Measurements from ENCODE around the gene AP5M1. TPM values are rescaled to one million over a fixed set of nuclear protein-coding genes. Genes with fewer than 3 reads are reported as not detected.

AP5M1 gene
- total RNA-seq, 4 donors from 2014 or later, result 16.6 to 30.4 (median 22.8) TPM

- TF ChIP-seq POLR2A (IDR thresholded peaks at IDR 0.05; ENCODE audit: low read depth), result no peak
- no peak for TF ChIP-seq POLR2AphosphoS5 (IDR thresholded peaks at IDR 0.05)
- TF ChIP-seq CTCF (IDR thresholded peaks at IDR 0.05), result no peak
- TF ChIP-seq EP300 (IDR thresholded peaks at IDR 0.05), result no peak
- no peak overlapping the region for H3K27ac ChIP-seq (replicated peaks in 1 of 4)
- H3K36me3 ChIP-seq, result no peaks in the 10 kb centered on the region
- H3K9me3 ChIP-seq, result no peaks in the 10 kb centered on the region
- DNase-seq (ENCODE audit: extremely low spot score), result no peak
- H3K27me3 ChIP-seq, result no peaks in the 10 kb centered on the region
- no peaks in the 10 kb centered on the region for H3K4me1 ChIP-seq
- intact Hi-C loops (cut with DNase I), result no loop called here
- 84% methylated on average over 9 of the region's 9 CpGs for WGBS
- H3K4me3 ChIP-seq, result no peak overlapping the region
Observed at GRCh38 chr14:57345106-57345505, 76.3 kb downstream of the AP5M1 start.

GRCh38 chr14:57346741-57347140, 78.0 kb downstream of the AP5M1 start:
- no peak for DNase-seq (ENCODE audit: extremely low spot score)
- H3K36me3 ChIP-seq, result no peaks in the 10 kb centered on the region
- WGBS, result 44% methylated on average over 2 of the region's 2 CpGs
- intact Hi-C loops (cut with DNase I), result no loop called here
- no peaks in the 10 kb centered on the region for H3K9me3 ChIP-seq
- H3K4me1 ChIP-seq, result no peaks in the 10 kb centered on the region
- no peak overlapping the region for H3K27ac ChIP-seq (replicated peaks in 1 of 4)
- H3K4me3 ChIP-seq, result no peak overlapping the region
- TF ChIP-seq CTCF (IDR thresholded peaks at IDR 0.05) (no peak), EP300 (IDR thresholded peaks at IDR 0.05) (no peak), POLR2AphosphoS5 (IDR thresholded peaks at IDR 0.05) (no peak), POLR2A (IDR thresholded peaks at IDR 0.05; ENCODE audit: low read depth) (no peak)
- no peaks in the 10 kb centered on the region for H3K27me3 ChIP-seq

Other genes starting within 250 kb of the AP5M1 start
- gene EXOC5, start 66 bp upstream of the AP5M1 start, total RNA-seq, result 10 to 100 TPM; 50.9 to 73.1 (median 55.4) TPM
- 10 to 100 TPM; 17.9 to 24.6 (median 19.2) TPM for gene NAA30, start 121.6 kb downstream of the AP5M1 start, total RNA-seq
- gene CCDC198, start 224.9 kb downstream of the AP5M1 start, total RNA-seq, result not detected